ENCODE results near the gene ASAP2. TPM values are rescaled to one million over a fixed set of nuclear protein-coding genes. Genes with fewer than 3 reads are reported as not detected.

The ASAP2 gene
- total RNA-seq, 1 donor from 2014 or later = 0.23 TPM

DNA sequence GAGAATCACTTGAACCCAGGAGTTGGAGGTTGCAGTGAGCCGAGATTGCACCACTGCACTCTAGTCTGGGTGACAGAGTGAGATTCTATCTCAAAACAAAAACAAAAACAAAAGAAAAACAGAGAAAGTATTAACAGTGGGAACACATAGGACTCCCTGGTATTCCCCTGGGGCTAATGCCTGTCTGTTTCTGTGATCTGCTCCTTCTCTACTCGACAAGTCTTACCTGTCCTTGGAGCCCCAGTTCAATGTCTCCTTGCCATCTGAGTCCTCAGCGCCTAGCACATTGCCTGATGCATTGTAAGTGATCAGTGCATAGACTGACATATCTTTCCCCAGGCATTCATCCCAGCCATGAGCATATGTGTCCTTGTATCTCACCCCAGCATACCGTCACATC is 85.8 kb downstream of the ASAP2 start:
- intact Hi-C loops (cut with micrococcal nuclease) = no loop called here

DNA sequence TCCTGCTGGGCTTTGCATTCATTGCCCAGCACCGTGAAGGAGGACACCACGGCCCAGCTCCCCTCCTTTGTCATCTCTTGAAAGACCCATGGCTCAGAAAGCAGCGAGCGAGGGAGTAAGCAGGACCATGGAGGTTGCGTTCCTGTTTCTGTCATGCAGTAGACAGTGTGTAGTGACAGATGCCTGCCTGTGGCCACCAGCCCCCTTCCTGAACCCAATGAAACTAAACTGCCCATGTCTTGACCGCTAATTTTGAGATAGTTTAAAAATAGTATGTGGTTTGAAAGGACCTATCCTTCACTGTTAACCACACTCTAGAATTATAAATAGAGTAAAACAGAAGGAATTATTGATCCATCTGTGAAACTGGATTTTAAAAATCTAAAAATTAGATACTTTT is 88.2 kb downstream of the ASAP2 start:
- intact Hi-C loops (cut with micrococcal nuclease) = no loop called here

DNA sequence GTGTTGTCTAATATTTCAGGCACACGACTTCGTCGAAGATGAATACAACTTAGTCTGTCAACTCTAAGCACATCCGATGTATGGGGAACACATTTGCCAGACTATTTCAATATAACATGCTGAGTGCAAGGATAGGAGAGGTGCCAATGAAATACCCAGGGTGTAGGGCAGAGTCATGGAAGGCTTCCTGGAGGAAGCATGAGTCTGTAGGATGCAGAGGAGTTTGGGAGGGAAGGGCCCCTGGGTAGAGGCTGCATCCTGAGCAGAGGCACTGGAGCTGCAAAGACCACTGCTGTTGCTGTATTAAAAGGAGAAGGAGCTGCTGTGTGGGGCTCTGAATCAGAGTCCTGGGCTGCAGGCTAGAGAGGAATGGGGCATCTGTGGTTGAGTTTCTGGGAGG is 89.9 kb downstream of the ASAP2 start:
- intact Hi-C loops (cut with micrococcal nuclease) = no loop called here

GRCh38 chr2:9297156-9297555 is 90.5 kb downstream of the ASAP2 start:
- intact Hi-C loops (cut with micrococcal nuclease) = no loop called here

GRCh38 chr2:9297807-9298206 is 91.2 kb downstream of the ASAP2 start:
- intact Hi-C loops (cut with micrococcal nuclease) = no loop called here

GRCh38 chr2:9298583-9298982 is 92.0 kb downstream of the ASAP2 start:
- intact Hi-C loops (cut with micrococcal nuclease) = no loop called here

- intact Hi-C loops (cut with micrococcal nuclease) = no loop called here
Observed at GRCh38 chr2:9299161-9300100, 92.8 kb downstream of the ASAP2 start.

DNA sequence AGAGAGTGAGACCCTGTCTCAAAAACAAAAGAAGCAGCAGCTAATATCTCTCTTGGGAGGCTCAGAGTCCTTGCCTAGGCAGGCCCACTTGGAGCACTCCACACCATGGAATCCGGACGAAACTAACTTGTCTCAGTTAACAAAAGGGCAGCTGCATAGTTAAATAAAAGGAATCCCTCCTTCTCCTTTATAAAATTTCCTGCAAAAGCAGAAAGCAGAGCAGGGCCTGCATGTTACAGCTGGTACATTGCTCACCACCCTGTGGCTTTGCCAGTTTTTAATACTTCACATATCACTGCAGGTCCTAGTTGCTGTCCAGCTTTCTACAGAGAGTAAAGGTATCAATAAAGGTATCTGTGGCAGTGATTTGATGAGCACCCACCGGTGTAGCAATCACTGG is 93.6 kb downstream of the ASAP2 start:
- intact Hi-C loops (cut with micrococcal nuclease) = no loop called here

- intact Hi-C loops (cut with micrococcal nuclease) = no loop called here
Observed at GRCh38 chr2:9300829-9301453, 94.3 kb downstream of the ASAP2 start.

DNA sequence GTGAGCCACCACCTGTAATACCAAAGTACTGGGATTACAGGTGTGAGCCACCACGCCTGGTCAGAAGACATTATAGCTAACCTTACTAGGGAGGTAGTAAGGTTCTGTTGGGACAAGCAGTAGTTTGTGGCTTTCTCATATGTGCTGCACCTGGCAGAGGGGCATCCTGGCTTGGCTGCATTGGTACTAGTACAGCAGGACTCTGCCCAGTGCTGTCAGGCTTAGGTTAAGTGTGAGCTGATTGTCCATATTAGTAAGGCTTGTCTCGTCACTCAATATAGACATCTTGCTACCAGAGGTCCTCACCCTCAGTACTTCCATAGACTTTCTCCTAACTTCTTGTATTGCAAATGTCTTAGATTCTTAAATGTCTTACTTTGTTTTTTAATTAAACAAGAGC is 96.1 kb downstream of the ASAP2 start:
- intact Hi-C loops (cut with micrococcal nuclease) = no loop called here

DNA sequence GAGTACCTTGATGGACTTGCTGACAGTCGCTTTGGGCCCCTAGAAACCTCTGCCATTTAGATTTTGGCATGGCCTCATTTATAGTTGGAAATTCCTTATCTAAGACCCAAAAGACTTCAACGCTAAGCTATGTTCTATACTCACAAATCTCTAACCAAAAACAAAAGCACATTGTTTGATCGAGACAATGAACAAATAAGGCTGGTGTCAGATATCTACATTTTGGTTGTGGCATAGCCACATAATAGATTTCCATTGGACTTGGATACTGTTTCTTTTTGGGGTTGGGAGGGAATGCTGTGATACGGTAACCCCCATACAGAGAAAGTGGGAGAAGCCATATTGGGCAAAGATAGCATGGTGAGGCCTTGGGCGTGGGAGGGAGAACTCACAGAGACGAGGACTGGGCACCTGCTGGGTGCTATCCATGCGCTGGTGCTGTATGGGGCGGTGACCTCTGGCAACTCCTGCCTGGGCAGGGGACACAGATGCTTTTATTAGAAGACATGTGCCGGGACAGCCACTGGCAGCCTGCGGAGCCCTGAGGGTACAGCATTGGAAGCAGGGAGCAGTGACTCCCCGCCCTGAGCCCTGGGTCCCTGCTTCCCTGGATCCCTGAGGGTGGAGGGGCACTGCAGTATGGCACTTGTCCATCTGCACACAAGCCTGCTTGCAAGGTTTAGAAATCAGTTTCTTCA is 97.1 kb downstream of the ASAP2 start:
- intact Hi-C loops (cut with micrococcal nuclease) = no loop called here

- intact Hi-C loops (cut with micrococcal nuclease) = no loop called here
Observed at GRCh38 chr2:9306911-9307310, 100.3 kb downstream of the ASAP2 start.

- intact Hi-C loops (cut with micrococcal nuclease) = no loop called here
Observed at GRCh38 chr2:9307535-9307934, 100.9 kb downstream of the ASAP2 start.

DNA sequence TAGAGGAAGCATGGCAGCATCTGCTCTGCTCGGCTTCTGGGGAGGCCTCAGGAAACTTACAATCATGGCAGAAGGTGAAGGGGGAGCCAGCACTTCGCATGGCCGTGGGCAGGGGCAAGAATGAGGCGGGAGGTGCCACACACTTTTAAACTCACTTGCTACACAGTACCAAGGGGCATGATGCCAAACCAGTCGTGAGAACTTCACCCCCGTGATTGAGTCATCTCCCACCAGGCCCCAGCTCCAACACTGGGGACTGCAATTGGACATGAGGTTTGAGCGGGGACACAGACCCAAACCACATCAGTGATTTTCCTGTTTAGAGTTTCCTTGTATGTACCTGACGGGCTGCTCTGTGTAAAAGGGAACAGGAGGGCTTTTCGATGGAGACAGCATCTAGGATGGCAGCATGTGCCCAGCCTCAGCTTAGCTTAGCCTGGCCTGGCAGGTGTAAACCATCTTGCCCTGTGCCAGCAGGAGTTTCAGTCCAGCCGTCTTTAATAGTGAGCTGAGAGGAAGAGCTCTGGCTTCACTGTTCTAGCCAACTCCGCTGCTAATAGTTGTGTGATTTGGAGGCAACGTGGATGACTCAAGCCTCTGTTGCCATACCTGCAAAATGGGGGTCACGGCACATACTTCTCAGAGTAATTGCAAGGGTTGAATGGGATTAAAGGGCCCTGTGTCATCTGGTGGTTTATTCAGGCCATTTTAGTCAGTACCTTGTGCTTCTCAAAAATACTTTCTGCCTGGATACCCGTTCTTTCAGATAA is 101.8 kb downstream of the ASAP2 start:
- intact Hi-C loops (cut with micrococcal nuclease) = no loop called here

- intact Hi-C loops (cut with micrococcal nuclease) = no loop called here
Observed at GRCh38 chr2:9309147-9309546, 102.5 kb downstream of the ASAP2 start.

DNA sequence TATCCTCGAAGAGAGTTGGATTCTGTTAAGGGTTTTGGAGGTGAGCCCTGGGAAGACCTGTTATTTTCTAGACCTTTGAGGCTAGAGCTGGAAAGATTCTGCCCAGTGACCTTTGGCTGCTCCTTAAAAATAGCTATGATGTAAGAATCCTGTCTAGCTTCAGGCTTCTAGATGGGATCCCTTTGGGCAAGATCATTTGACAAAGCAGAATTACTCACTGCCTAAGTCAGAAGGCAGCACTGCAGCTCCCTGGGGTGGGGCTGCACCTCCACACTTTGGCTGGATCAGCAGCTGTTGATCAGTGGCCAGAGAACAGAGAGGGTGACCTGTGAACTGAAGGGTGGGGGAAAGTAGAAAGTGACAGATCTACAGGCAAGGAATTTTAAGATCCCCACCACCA is 103.8 kb downstream of the ASAP2 start:
- intact Hi-C loops (cut with micrococcal nuclease) = no loop called here

DNA sequence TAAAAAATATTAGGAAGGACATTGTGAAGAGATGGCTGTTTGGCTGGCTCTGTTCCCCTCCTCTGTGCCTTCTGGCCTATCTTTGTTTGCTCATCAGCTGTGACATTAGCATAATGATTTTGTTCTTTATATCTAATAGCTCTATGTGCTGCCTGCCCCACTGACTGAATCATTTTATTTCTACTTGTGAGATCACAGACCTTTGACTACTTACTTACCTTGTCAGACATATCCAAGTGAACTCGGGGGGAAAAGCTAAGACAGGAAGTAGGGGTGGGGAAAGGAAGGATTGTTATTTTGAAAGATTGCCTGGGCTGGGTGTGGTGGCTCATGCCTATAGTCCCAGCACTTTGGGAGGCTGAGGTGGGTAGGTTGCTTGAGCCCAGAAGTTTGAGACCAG is 104.2 kb downstream of the ASAP2 start:
- intact Hi-C loops (cut with micrococcal nuclease) = no loop called here

GRCh38 chr2:9311488-9311887 is 104.9 kb downstream of the ASAP2 start:
- intact Hi-C loops (cut with micrococcal nuclease) = no loop called here

- intact Hi-C loops (cut with micrococcal nuclease) = no loop called here
Observed at GRCh38 chr2:9312591-9312990, 106.0 kb downstream of the ASAP2 start.

GRCh38 chr2:9313443-9313842 is 106.8 kb downstream of the ASAP2 start:
- intact Hi-C loops (cut with micrococcal nuclease) = no loop called here

- intact Hi-C loops (cut with micrococcal nuclease) = no loop called here
Observed at GRCh38 chr2:9315280-9315847, 108.8 kb downstream of the ASAP2 start.
